Kidney (tissue), 14 donors: ENCODE results near the gene C8B. TPM values are rescaled to one million over a fixed set of nuclear protein-coding genes. Genes with fewer than 3 reads are reported as not detected.

Experiments used
- DNase-seq, 5 donors: peaks; one replicate each; pipeline ENCODE4 v3.0.0-alpha.2; 2013 to 2020
- FAIRE-seq: peaks from 2 replicates; lab custom pipeline; 2012; peaks lifted over from hg19 to GRCh38; lab: Jason Lieb, UNC
- H3K27ac ChIP-seq, 2 donors: one replicate each; pipeline ENCODE4 v1.7.0; 2013; ENCODE audit warnings: low read depth in 2 of 2, low read length in 2 of 2, inconsistent platforms in 1 of 2
- H3K27me3 ChIP-seq: one replicate; pipeline ENCODE4 v1.7.1; 2013; ENCODE audit warnings: low read length, inconsistent platforms; ENCODE audit not compliant: control insufficient read depth, insufficient read depth
- H3K36me3 ChIP-seq, 3 donors: one replicate each; pipeline versions ENCODE4 v1.7.0 to v1.7.1; 2013; ENCODE audit warnings: low read length in 3 of 3, control low read depth in 1 of 3, inconsistent platforms in 1 of 3; ENCODE audit not compliant: insufficient read depth in 3 of 3, control insufficient read depth in 2 of 3
- H3K4me1 ChIP-seq, 3 donors: one replicate each; pipeline versions ENCODE4 v1.7.0 to v1.7.1; 2013; ENCODE audit warnings: low read length in 3 of 3, inconsistent platforms in 1 of 3, low read depth in 1 of 3; ENCODE audit not compliant: control insufficient read depth in 2 of 3, insufficient read depth in 2 of 3
- H3K4me3 ChIP-seq, 3 donors: one replicate each; pipeline versions ENCODE4 v1.7.0 to v1.8.1; 2013; ENCODE audit warnings: low read length in 3 of 3, control low read depth in 1 of 3, inconsistent platforms in 1 of 3
- H3K9ac ChIP-seq, 3 donors: one replicate each; pipeline versions ENCODE4 v1.7.0 to v1.7.1; 2013; ENCODE audit warnings: low read length in 3 of 3, control low read depth in 1 of 3, inconsistent platforms in 1 of 3
- H3K9me3 ChIP-seq, 3 donors: one replicate each; pipeline versions ENCODE4 v1.7.0 to v1.7.1; 2013; ENCODE audit warnings: low read length in 3 of 3, control low read depth in 1 of 3, inconsistent platforms in 1 of 3; ENCODE audit not compliant: control insufficient read depth in 2 of 3, insufficient read depth in 1 of 3
- intact Hi-C: fragments of 100-400 bp; cut with DNase I; formaldehyde crosslinking; loops from one replicate; pipeline ENCODE4 v1.11.1; 2022
- polyA plus RNA-seq: library from polyadenylated mRNA; stranded (reverse); fragments of 350-450 nt; fragmentation: Illumina TruSeq; extraction: RNeasy Lipid Tissue Mini Kit (QIAGEN cat#74804); gene quantifications from one replicate; pipeline ENCODE4 v1.2.3, GENCODE V29; 2014; ENCODE audit warnings: low read depth, low replicate concordance; ENCODE audit not compliant: insufficient read depth
- total RNA-seq: library from RNA; stranded (reverse); fragmentation: NEBNext Ultra II Directional; extraction: Animal tissue kit (Norgen Biotek cat#: 25700); gene quantifications from one replicate; pipeline ENCODE4 v1.2.1, GENCODE V29; 2021
- TF ChIP-seq, protein P1 (sequence below): IDR thresholded peaks from 3 replicates; pipeline ENCODE4 v1.5.1; 2012; ENCODE audit warnings: mild to moderate bottlenecking, moderate library complexity, borderline replicate concordance; ENCODE audit not compliant: insufficient read depth; ENCODE audit errors: extremely low read depth
- donor health status: control.
- donor health status: control.
- donor health status: control.
- donor health status: control.
- donor health status: control.
- donor health status: DM: yes; HTN: yes; CAD: no.
- donor health status: Normal renal cell carcinoma (clear cell type).

Gene C8B
- total and polyA plus RNA-seq, 2 donors from 2014 or later, result not detected

DNA sequence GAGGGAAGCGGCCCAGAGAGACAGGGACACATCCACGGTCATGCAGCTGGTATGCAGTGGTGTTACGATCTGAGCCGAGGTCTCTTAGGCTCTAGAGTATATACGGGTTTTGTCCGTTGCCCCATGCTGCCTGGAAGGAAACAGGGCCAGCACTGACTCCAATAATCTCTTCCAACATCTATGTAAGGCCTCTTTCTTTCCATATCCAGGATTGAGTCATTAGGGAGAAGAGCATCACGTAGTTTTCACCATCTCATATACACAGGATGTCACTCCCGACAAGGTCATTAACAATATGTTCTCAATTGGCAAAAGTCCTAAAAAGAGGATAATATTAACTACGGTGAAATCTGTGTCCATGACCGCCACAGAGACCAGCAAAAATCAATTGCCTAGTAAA is 4.4 kb downstream of the C8B start:
- intact Hi-C loops, result no loop called here
- no peak overlapping the region for H3K9ac ChIP-seq
- FAIRE-seq (no peak), DNase-seq (no peak)
- no peaks in the 10 kb centered on the region for H3K36me3 ChIP-seq
- TF ChIP-seq, protein P1, sequence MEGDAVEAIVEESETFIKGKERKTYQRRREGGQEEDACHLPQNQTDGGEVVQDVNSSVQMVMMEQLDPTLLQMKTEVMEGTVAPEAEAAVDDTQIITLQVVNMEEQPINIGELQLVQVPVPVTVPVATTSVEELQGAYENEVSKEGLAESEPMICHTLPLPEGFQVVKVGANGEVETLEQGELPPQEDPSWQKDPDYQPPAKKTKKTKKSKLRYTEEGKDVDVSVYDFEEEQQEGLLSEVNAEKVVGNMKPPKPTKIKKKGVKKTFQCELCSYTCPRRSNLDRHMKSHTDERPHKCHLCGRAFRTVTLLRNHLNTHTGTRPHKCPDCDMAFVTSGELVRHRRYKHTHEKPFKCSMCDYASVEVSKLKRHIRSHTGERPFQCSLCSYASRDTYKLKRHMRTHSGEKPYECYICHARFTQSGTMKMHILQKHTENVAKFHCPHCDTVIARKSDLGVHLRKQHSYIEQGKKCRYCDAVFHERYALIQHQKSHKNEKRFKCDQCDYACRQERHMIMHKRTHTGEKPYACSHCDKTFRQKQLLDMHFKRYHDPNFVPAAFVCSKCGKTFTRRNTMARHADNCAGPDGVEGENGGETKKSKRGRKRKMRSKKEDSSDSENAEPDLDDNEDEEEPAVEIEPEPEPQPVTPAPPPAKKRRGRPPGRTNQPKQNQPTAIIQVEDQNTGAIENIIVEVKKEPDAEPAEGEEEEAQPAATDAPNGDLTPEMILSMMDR, result no peak
- H3K4me3 ChIP-seq, result no peak overlapping the region
- H3K27ac ChIP-seq, result no peak overlapping the region
- no peaks in the 10 kb centered on the region for H3K9me3 ChIP-seq
- no peaks in the 10 kb centered on the region for H3K4me1 ChIP-seq
- H3K27me3 ChIP-seq, result no peaks in the 10 kb centered on the region

- intact Hi-C loops, result no loop called here
These were observed 7.3 kb downstream of the C8B start for GRCh38 chr1:56958526-56958925.

DNA sequence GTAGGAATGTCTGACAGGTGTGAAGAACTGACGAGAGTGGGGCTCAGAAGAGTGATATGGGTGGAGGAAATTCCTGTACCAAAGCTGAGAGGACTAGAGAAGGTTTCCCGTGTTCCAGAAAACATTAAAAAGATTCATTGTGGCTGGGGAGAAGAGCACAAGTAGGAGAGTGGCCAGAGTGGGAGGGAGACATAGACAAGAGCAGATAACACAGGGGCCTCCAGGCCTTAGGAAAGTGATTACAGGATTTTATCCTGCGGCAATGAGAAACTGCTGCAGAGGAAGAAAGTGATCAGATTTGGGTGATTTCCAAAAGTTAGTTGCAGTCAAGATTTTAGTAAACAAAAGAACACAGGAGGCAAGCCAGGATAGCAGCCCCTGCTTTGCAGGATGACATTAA is 7.9 kb downstream of the C8B start:
- no peak overlapping the region for H3K9ac ChIP-seq
- intact Hi-C loops, result no loop called here
- H3K4me1 ChIP-seq, result no peaks in the 10 kb centered on the region
- H3K4me3 ChIP-seq, result no peak overlapping the region
- H3K27ac ChIP-seq, result no peak overlapping the region
- H3K36me3 ChIP-seq, result no peaks in the 10 kb centered on the region
- TF ChIP-seq, protein P1, result no peak
- H3K9me3 ChIP-seq, result no peaks in the 10 kb centered on the region
- FAIRE-seq (no peak), DNase-seq (no peak)
- H3K27me3 ChIP-seq, result no peaks in the 10 kb centered on the region

More at GRCh38 chr1:56958526-56958925, 7.3 kb downstream of the C8B start:
- Histone ChIP-seq H3K36me3 (no peaks in the 10 kb centered on the region), H3K4me3 (no peak overlapping the region), H3K27ac (no peak overlapping the region), H3K9me3 (no peaks in the 10 kb centered on the region), H3K4me1 (no peaks in the 10 kb centered on the region), H3K9ac (no peak overlapping the region), H3K27me3 (no peaks in the 10 kb centered on the region)
- FAIRE-seq, result no peak
- no peak for DNase-seq
- TF ChIP-seq, protein P1, result no peak

GRCh38 chr1:56954664-56955063 is 11.2 kb downstream of the C8B start:
- no peak for FAIRE-seq
- DNase-seq, result no peak
- Histone ChIP-seq H3K27me3 (no peaks in the 10 kb centered on the region), H3K4me1 (no peaks in the 10 kb centered on the region), H3K9me3 (no peaks in the 10 kb centered on the region), H3K36me3 (no peaks in the 10 kb centered on the region), H3K27ac (no peak overlapping the region), H3K9ac (no peak overlapping the region), H3K4me3 (no peak overlapping the region)
- TF ChIP-seq, protein P1, result no peak
- intact Hi-C loops, result no loop called here
